ENCODE data around the gene IFT22. TPM values are rescaled to one million over a fixed set of nuclear protein-coding genes. Genes with fewer than 3 reads are reported as not detected.
"Not testable (repeated sequence)": the region's sequence is repeated elsewhere in the genome, so short reads cannot be mapped to it uniquely, and the experiment has no call there.

The IFT22 gene
- total RNA-seq (2014; rRNA removed) = 41.2 and 44.5 TPM in 2 replicates
- 50.2 TPM for polyA plus RNA-seq (2012)

DNA sequence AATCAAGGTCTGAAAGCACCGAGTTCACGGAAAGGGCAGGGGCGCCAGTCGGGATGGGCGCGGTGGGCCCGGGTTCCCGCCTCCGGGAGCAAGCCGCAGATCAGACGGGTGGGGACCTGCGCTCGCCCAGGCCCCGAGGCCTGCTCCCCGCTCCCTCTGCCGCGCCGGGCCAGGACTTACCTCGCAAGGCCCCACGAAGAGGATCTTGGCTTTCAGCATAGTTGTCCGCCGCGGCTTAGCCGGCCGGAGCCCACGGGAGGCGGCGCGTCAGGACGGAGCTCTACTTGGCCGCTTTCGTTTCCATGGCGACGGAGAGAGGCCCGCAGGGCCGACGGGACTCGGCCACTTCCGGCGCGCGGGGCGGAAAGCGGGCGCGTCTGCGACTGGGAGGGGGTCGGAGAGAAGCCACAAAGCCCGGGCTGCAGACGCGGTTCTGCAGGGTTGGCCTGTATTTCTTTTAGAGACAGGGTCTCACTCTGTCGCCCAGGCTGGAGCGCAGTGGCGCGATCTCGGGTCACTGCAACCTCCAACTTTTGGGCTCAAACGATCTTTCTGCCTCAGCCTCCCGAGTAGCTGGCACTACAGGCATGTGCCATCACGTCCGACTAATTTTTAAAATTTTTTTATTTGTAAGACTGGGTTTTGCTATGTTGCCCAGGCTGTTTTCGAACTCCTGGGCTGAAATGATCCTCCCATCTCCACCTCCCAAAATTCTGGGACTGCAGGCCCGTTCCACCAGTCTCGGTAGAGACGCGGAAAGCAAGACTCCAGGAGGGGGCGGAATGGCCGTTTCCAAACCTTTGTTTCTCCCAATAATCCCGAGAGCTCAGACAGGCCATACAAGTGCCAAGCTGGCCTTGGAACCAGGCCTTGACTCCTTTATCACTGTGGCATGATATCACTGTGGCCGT lies at the start of gene IFT22:
TSS of gene IFT22 (minus strand) at position 322 of the 911 bp plus-strand sequence. CDS start at position 219, 103 bp downstream.
- peak; percentile 91 for DNase-seq (ENCODE audit: low read depth)

DNA sequence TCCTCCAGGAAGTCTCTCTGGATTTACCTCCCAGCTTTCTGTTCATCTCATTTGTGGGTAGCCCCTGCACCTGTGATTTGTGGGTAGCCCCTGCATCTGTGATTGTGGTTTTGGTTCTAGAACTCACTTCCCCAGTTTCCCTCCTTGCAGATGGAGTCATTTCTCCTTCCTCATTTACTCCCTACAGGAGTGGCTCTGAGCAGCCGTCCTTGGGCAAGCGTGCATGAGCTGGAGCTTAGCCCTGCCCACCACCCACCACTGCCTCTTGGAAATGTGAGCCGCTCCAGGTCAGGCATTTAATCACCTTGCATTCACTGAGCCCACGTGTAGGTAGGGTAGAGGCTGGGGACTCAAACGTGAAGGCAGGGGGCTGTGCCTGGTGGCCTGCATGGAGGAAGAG lies 49.2 kb upstream of the IFT22 start:
- DNase-seq (ENCODE audit: low read depth) = no peak

DNA sequence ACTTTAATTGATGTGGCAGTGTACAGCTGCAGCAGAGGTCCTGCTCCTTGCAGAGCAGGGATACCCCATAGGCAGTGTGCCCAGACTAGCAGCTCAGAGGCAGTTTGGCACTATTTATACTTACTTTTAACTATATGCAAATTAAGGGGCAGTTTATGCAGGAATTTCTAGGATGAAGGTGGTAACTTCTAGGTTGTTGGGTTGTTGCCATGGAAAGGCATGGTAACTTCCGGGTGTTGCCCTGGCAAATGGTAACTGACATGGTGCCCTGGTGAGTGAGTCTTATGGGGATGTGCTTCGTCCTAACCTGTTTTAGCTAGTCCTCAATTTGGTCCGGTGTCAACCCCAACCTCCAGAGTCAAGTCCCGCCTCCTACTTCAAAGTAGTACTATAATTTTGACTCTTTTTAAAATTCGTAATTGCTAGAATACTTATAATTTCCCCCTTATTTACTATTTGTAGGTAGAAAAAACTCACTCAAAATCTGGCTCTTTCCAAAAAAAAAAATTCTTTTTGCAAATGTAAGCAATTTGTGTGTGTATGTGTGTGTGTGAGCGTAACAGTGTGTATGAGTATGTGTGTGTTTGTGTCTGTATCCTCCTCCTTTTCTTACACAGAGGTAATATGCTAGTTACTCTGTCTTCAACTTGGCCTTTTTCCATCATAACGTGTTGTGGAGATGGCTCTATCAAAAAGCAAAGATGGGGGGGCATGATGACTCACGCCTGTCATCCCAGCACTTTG lies 47.0 kb upstream of the IFT22 start:
- no peak for DNase-seq (ENCODE audit: low read depth)

DNA sequence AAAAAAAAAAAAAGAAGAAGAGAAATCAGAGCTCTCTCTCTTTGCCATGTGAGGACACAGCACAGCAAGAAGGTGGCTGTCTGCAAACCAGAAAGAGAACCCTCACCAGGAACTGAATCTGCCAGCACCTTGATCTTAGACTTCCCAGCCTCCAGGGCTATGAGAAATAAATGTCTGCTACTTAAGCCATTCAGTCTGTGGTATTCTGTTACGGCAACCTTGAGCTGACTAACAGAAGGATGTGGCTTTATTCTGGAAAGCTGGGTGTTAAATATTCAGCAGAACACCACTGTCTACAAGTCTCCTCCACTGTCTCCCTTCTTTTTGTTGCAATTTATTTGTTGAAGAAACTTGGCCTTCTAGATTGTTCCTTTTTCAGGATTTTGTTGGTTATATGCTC lies 46.1 kb upstream of the IFT22 start:
- no peak for DNase-seq (ENCODE audit: low read depth)

DNA sequence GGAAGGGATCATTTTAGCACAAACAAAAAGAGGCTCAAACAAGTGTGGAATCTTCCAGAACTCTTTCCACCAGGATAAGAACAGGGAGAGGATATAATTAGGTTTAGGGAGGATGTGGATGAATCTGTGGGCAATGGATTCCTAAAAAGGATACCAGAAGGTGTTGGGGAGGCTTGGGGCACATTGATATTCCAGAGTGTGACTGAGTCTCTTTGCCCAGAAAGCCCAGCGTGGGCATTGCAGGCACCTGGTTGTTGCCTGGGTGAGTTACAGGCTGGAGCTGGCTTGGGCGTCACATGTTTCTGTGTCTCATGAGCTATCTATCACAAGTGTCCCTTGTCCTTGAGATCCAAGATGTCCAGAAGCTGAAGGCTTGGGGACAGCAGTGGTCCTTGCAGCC lies 44.3 kb upstream of the IFT22 start:
- no peak for DNase-seq (ENCODE audit: low read depth)

DNA sequence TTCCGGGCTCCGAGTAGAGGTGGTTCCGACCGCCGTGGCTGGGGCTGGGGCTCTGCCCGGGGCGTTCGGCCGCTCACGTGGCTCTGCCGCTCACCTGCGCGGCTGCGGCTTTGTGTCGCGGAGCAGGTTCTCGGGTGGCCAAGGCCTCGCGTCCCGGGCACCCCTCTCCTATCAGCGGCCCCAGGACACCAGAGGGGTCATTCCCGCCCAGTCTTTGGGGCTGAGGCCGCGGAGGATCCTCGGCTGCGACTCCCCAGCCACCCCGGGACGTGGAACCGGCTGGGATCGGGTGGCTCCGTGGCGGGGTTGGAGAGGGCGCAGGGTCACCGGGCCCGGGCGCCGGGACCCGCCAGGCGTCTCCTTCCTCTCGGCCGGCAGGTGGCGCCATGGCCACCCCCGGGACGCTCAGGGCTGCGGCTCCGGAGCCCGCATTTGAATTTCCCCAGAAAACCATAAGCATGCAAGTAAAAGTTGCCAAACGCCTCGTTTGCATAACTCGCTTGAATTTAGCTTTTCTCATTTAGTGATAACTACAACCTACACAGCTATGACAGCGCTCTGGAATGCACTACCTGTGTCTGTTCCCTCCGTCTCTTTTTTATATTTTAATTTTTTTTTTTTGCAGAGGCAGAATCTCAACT lies 42.2 kb upstream of the IFT22 start:
- peak; percentile 46 for DNase-seq (ENCODE audit: low read depth)

DNA sequence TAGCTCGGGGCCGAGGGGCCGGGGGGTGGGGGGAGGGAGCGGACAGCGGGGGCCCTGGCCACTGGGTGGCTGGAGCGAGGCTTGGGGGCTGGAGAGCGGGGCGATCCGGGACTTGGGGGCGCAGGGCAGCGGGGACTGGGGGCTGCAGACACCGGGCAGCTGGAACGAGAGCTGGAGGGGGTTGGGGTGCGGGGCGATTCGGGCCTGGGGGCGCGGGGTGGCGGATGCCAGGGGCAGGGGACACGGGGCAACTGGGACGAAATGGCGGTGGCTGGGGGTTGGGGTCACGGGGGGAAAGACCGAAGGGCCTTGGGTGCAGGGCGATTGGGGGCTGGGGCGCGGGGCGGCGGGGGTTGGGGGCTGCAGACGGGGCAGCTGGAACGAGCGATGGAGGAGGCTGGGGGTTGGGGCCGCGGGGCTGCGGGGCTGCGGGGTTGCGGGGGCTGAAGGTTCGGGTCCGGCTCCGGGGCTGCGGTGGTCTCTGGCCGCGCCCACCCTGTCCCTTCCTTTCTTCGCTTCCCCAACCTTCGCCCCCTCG lies 41.7 kb upstream of the IFT22 start:
- DNase-seq (ENCODE audit: low read depth) = no peak

DNA sequence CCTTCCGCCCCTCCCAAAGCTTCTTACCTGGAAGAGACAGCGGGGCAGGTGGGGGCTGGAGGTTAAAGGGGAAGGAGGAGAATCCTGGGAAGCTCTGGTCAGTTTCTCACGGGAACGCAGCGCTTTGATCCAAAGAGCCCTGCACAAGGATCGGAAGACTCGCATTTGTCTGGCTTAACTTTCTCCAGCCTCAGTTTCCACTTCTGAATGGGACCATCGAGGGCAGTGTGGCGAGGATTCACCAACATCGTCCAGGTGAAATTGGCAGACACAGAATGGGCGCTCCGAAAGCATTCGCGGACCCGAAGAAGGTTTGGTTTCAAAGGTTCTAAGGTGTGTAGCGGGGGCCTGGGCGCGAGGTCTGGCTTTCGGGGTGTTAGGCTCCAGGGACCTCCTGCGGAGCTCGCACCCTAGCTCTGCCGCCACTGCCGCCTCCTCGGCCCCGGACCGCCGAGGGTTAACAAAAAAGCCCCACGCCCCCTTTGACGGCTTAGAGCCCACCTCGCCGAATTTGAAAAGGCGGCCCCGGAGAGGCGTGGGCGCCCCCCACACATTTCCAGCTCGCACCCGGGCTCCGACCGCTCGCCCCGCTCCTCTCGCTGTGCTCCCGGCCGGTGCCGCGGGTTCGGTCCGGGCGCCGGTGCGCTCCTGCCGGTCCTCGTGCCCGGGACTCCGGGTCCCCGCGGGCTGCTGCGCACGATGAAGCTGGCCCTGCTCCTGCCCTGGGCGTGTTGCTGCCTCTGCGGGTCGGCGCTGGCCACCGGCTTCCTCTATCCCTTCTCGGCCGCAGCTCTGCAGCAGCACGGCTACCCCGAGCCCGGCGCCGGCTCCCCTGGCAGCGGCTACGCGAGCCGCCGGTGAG lies 41.0 kb upstream of the IFT22 start, which contains the start of gene COL26A1:
TSS of gene COL26A1 (plus strand) at position 542 of the 862 bp plus-strand sequence. CDS start at position 700, 158 bp downstream.
- DNase-seq (ENCODE audit: low read depth) = no peak

DNA sequence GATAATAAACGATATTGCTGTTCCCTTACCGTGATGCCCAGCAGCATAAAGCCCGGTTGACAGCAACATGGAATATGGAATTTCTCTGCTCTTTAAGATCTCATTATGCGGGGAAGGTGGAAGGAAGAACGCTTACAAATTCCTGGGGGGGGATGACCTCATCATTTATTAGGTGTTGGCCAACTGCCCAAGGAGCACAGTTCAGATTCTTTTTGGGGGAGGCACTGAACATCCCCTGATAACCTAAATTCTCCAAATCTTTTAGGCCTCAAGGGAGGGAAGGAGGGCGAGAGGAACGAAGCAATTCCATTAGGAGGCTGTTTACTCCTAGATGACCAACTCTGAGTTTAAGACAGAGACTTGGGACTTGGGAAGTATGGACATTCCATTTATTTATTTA lies 35.8 kb upstream of the IFT22 start:
- no peak for DNase-seq (ENCODE audit: low read depth)

DNA sequence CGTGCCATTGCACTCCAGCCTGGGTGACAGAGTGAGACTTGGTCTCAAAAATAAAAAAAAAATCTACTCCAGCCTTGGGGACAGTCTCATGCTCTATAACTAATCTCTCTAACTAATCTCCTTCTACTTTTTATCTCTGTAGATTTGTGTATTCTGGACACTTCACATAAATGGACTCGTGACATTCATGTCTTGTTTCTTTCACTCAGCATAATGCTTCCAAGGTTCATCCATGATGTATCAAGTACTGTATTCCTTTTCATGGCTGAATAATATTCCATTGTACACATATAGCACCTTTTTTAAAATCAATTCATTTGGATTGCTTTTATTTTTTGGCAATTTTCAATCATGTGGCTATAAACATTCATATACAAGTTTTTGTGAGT lies 31.3 kb upstream of the IFT22 start:
- DNase-seq (ENCODE audit: low read depth) = no peak

DNA sequence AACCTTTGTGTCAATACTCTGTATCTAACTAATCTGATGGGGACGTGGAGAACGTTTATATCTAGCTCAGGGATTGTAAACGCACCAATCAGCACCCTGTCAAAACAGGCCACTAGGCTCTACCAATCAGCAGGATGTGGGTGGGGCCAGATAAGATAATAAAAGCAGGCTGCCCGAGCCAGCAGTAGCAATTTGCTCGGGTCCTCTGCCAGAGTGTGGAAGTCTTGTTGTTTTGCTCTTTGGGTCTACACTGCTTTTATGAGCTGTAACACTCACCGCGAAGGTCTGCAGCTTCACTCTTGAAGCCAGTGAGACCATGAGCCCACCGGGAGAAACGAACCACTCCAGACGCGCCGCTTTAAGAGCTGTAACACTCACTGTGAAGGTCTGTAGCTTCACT lies 27.7 kb upstream of the IFT22 start:
- not testable (repeated sequence) for DNase-seq (ENCODE audit: low read depth)

DNA sequence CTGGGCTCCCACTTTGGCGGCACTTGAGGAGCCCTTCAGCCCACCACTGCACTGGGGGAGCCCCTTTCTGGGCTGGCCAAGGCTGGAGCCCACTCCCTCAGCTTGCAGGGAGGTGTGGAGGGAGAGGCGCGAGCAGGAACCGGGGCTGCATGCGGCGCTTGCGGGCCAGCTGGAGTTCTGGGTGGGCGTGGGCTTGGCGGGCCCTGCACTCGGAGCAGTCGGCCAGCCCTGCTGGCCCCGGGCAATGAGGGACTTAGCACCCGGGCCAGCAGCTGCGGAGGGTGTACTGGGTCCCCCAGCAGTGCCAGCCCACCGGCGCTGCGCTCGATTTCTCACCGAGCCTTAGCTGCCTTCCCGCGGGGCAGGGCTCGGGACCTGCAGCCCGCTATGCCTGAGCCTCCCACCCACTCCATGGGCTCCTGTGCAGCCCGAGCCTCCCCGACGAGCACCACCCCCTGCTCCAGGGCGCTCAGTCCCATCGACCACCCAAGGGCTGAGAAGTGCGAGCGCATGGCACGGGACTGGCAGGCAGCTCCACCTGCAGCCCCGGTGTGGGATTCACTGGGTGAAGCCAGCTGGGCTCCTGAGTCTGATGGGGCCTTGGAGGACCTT lies 26.9 kb upstream of the IFT22 start:
- not testable (repeated sequence) for DNase-seq (ENCODE audit: low read depth)

DNA sequence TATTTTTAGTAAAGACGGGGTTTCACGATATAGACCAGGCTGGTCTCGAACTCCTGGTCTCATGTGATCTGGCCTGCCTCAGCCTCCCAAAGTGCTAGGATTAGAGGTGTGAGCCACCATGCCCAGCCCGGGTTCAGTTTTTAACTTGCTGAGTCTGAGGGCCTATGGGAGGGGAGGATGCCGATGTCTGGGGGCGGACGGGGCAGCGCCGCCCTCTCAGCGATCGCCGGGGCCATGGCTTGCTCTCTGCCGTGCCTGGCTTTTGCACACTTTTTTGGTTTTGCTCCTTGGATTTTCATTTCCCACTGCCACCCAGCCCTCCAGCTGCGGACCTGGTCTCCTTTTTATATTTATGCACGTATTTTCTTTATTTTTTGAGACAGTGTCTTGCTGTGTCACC lies 25.9 kb upstream of the IFT22 start:
- DNase-seq (ENCODE audit: low read depth) = no peak

DNA sequence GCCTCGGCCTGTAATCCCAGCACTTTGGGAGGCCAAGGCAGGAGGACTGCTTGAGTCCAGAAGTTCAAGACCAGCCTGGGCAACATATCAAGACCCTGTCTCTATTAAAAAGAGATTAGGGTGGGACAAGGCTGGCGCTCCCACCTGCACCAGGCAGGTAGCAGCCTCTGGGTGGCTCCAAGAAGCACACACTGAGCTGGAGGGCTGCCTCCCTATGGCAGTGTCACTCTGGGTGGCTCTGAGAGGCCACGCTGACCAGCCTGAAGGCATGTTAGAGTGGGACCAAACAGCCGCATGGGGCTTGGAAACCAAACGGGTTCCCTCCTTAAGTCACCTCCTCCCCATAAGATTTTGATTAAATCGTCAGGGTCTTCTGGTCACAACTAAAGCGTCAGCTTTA lies 21.3 kb upstream of the IFT22 start:
- no peak for DNase-seq (ENCODE audit: low read depth)

DNA sequence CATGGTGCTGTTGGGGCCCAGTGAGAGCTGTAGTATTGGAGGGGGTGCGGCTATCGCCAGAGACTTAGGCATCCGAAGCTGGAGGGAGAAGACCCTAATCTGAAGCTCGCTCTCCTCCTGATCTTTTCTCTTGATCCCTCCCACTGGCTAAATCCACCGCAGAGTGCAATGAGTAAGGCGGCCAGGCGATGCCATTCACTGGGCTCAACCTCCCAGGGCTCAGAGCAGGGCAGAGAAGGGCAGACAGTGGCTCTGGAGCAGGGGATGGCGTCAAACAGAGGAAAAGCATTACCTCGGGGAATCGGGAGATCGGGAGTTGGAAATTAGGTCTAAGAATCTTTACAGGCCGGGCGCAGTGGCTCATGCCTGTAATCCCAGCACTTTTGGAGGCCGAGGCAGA lies 18.8 kb upstream of the IFT22 start:
- no peak for DNase-seq (ENCODE audit: low read depth)

DNA sequence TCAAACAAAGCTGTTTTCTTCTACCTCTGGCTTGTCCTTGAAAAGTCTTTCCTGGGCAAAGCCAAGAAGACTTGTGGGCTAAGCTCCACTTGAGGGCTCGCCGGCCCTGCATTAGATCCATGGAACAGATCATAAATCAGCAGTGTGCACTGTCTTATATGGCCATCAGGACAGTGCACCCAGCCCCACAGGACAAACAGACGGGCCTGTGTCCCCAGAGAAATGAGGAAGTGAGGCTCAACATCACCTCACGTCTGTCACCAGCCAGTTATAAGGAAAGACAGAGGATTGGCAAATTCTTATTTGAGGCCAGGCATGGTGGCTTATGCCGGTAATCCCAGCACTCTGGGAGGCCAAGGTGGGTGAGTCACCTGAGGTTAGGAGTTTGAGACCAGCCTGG lies 12.3 kb upstream of the IFT22 start:
- no peak for DNase-seq (ENCODE audit: low read depth)

DNA sequence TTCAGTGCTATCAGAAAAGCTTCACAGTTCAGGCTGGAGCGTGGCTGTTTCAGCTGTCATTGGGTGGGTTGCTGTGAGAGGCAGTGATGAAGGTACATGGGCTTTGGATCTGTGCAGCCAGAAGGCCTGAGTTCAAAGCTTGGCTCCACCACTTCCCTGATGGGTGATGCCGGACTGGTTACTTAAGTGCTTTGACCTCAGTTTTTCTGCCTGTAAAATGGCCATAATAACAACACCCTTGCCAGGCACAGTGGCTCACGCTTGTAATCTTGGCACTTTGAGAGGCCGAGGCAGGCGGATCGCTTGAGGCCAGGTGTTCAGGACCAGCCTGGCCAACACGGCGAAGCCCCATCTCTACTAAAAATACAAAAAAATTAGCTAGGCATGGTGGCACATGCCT lies 10.4 kb upstream of the IFT22 start:
- DNase-seq (ENCODE audit: low read depth) = no peak

DNA sequence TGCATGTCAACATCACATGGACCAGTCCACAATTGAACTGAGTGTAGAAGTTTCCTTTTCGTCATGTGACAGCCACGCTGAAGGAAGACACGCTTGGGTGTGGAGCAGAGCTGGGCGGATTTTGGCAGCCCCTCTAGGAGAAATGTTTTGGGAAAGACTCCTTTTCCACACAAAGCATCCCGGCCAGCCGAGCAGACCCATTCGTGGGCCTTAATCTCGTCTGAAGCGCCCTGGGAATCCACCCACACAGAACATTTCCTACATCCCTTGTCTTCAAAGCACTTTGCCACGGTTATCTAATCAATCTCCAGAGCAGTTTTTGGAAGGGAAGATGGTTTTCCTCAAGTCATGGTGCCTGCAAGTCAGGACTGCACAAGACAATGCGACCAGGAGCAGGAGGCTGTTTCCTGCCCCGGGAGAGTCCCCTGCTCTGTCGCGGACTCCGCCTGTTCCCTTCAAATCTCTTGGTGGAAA lies 8.4 kb upstream of the IFT22 start:
- no peak for DNase-seq (ENCODE audit: low read depth)

DNA sequence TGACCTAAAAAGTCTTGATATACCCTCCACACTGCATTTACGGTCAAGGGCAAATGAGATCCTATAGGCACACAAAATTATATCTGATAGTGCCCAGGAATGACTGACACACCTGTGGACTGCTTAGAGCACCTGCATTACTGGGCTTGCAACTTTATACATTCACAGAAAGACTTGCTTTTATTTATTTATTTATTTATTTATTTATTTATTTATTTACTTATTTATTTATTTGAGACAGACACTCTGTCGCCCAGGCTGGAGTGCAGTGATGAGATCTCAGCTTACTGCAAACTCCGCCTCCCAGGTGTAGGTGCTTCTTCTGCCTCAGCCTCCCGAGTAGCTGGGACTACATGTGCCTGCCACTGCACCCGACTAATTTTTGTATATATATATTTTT lies 6.5 kb upstream of the IFT22 start:
- DNase-seq (ENCODE audit: low read depth) = no peak

DNA sequence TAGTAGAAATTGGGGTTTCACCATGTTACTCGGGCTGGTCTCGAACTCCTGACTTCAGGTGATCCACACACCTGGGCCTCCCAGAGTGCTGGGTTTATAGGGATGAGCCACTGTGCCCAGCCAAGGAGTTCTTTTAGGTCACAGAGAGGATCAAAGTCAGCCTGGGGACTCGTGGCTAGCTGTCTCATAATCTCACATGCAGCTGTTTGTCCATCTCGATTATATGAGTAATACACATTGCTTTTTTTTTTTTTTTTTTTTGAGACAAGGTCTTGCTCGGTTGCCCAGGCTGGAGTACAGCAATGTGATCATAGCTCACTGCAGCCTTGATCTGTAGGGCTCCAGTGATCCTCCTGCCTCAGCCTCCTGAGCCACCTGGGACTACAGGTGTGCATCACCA lies 2.2 kb downstream of the IFT22 start:
- peak; percentile 65 for DNase-seq (ENCODE audit: low read depth)
